ENCODE data around the gene FBXW11.

The FBXW11 gene

DNA sequence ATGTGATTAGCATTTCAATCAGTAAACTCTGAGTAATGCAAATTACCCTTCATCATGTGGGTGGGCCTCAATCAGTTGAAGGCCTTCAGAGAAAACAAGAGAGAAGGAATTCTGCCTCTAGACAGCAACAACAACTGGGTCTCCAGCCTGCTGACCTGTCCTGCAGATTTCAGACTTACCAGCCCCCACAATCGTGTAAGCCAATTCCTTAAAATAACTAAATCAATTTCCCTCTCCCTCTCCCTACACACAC is 41.7 kb upstream of the FBXW11 start:
- no peaks in the 10 kb centered on the region for H3F3A ChIP-seq (ENCODE audit: low read depth)
- H3K4me1 ChIP-seq (ENCODE audit: insufficient read depth, low read length, poor library complexity, severe bottlenecking) = no peaks in the 10 kb centered on the region
- no peaks in the 10 kb centered on the region for H3K79me2 ChIP-seq (ENCODE audit: insufficient read depth, low read length)
- no peaks in the 10 kb centered on the region for H3K9me3 ChIP-seq (ENCODE audit: insufficient read depth, low read depth, low read length)
- H3K4me2 ChIP-seq (ENCODE audit: low read depth, low read length, poor library complexity, severe bottlenecking) = no peak overlapping the region
- H3K9me2 ChIP-seq (replicated peaks; ENCODE audit: low read depth, low read length) = no peaks in the 10 kb centered on the region
- H2AFZ ChIP-seq (ENCODE audit: low read length) = no peak overlapping the region
- no peaks in the 10 kb centered on the region for H4K20me1 ChIP-seq (ENCODE audit: insufficient read depth, low read length, poor library complexity, severe bottlenecking)
- H3K36me3 ChIP-seq (ENCODE audit: insufficient read depth, low read length) = peaks cover 58% of the 10 kb centered on the region; the same call in 1 of the 2 replicates
- H3K9ac ChIP-seq (ENCODE audit: low read depth, low read length, poor library complexity, severe bottlenecking) = no peak overlapping the region
- H3K4me3 ChIP-seq (ENCODE audit: low read length, poor library complexity, severe bottlenecking) = no peak overlapping the region
- no peak for TF ChIP-seq EZH2phosphoT487 (IDR thresholded peaks at IDR 0.05; ENCODE audit: borderline replicate concordance)
- no peak for TF ChIP-seq CTCF (conservative IDR thresholded peaks at IDR 0.05; ENCODE audit: low read length)
- no peaks in the 10 kb centered on the region for H3K27me3 ChIP-seq (ENCODE audit: insufficient read depth, low read length, poor library complexity, severe bottlenecking)

DNA sequence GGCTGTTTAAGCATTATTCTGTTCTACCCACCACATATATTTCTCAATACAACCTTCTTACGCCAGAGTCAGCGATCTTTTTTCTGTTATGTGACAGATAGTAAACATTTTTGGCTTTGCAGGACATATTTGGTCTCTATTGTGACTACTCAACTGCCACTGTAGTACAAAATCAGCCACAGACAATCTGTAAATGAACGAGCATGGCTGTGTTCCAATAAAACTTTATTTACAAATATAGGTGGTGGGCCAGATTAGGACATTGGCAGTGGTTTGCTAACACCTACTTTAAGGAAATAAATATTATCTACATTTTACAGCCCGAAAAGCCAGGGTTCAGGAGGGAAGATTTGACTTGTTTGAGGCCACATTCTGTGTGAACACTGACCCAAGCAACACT is 40.2 kb upstream of the FBXW11 start:
- Histone ChIP-seq H3K79me2 (ENCODE audit: insufficient read depth, low read length) (no peaks in the 10 kb centered on the region), H3K4me2 (ENCODE audit: low read depth, low read length, poor library complexity, severe bottlenecking) (no peak overlapping the region), H3K4me1 (ENCODE audit: insufficient read depth, low read length, poor library complexity, severe bottlenecking) (no peaks in the 10 kb centered on the region), H3K9me2 (replicated peaks; ENCODE audit: low read depth, low read length) (no peaks in the 10 kb centered on the region), H3K4me3 (ENCODE audit: low read length, poor library complexity, severe bottlenecking) (no peak overlapping the region), H4K20me1 (ENCODE audit: insufficient read depth, low read length, poor library complexity, severe bottlenecking) (no peaks in the 10 kb centered on the region), H3K36me3 (ENCODE audit: insufficient read depth, low read length) (peaks cover 42% of the 10 kb centered on the region; the same call in 1 of the 2 replicates), H3K27me3 (ENCODE audit: insufficient read depth, low read length, poor library complexity, severe bottlenecking) (no peaks in the 10 kb centered on the region), H2AFZ (ENCODE audit: low read length) (no peak overlapping the region), H3K9me3 (ENCODE audit: insufficient read depth, low read depth, low read length) (no peaks in the 10 kb centered on the region), H3F3A (ENCODE audit: low read depth) (no peaks in the 10 kb centered on the region), H3K9ac (ENCODE audit: low read depth, low read length, poor library complexity, severe bottlenecking) (no peak overlapping the region)
- no peak for TF ChIP-seq EZH2phosphoT487 (IDR thresholded peaks at IDR 0.05; ENCODE audit: borderline replicate concordance)
- TF ChIP-seq CTCF (conservative IDR thresholded peaks at IDR 0.05; ENCODE audit: low read length) = no peak

DNA sequence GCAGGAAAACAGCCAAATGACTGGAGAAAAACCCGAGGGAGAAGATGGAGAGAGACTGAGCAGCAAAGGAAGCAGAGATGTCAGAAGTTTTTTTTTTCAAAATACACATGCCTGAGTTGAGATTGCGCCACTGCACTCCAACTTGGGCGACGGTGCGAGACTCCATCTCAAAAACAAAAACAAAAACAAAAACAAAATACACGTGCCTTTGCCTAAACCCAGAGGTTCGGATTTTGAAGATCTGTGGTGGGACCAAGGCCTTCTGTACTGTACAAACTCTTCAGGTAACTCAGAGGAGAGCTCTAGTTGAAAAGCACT is 38.8 kb upstream of the FBXW11 start:
- Histone ChIP-seq H3F3A (ENCODE audit: low read depth) (no peaks in the 10 kb centered on the region), H3K9me2 (replicated peaks; ENCODE audit: low read depth, low read length) (no peaks in the 10 kb centered on the region), H3K9me3 (ENCODE audit: insufficient read depth, low read depth, low read length) (no peaks in the 10 kb centered on the region), H3K79me2 (ENCODE audit: insufficient read depth, low read length) (no peaks in the 10 kb centered on the region), H2AFZ (ENCODE audit: low read length) (no peak overlapping the region), H3K4me3 (ENCODE audit: low read length, poor library complexity, severe bottlenecking) (no peak overlapping the region), H3K4me1 (ENCODE audit: insufficient read depth, low read length, poor library complexity, severe bottlenecking) (no peaks in the 10 kb centered on the region), H4K20me1 (ENCODE audit: insufficient read depth, low read length, poor library complexity, severe bottlenecking) (no peaks in the 10 kb centered on the region), H3K4me2 (ENCODE audit: low read depth, low read length, poor library complexity, severe bottlenecking) (no peak overlapping the region), H3K9ac (ENCODE audit: low read depth, low read length, poor library complexity, severe bottlenecking) (no peak overlapping the region), H3K27me3 (ENCODE audit: insufficient read depth, low read length, poor library complexity, severe bottlenecking) (no peaks in the 10 kb centered on the region), H3K36me3 (ENCODE audit: insufficient read depth, low read length) (peaks cover 37% of the 10 kb centered on the region; the same call in 1 of the 2 replicates)
- TF ChIP-seq CTCF (conservative IDR thresholded peaks at IDR 0.05; ENCODE audit: low read length) = no peak
- no peak for TF ChIP-seq EZH2phosphoT487 (IDR thresholded peaks at IDR 0.05; ENCODE audit: borderline replicate concordance)

All from Loucy (cell line).